GM18870 (cell line): ENCODE results near the gene UBE2K.
"Not testable (repeated sequence)": the region's sequence is repeated elsewhere in the genome, so short reads cannot be mapped to it uniquely, and the experiment has no call there.

Experiments
- ATAC-seq: cut with Tn5 transposase; IDR thresholded peaks from one replicate; pipeline ENCODE4 v1.9.1; 2021; ENCODE audit warnings: moderate library complexity; ENCODE audit not compliant: unreplicated experiment

The UBE2K gene

DNA sequence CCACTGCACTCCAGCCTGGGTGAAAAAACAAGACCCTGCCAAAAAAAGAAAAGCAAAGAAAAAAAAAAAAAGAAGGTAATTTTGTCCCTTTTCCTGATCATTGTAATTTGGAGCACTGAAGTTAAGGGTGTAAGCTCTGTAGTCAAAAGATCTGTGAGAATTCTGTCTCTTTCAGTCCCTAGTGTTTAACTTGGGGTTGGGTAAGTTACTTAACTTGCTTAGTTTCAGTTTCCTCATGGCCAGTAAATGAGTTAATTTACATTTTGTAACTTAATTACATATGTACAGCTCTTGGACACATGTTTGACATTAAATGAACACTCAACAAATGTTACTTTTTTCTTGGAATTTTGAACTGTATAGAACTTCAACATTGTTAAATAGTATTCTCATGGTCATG lies 10.9 kb upstream of the UBE2K start:
- ATAC-seq: no peak

DNA sequence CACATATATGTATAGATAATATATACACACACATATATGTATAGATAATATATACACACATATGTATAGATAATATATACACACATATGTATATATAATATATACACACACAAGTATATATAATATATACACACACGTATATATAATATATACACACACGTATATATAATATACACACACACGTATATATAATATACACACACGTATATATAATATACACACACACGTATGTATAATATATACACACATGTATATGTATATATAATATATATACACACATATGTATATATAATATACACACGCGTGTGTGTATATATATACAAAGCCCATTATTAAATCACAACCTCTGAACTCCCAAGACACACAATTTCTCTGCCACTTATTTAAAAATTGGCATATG lies 8.0 kb upstream of the UBE2K start:
- no peak for ATAC-seq

DNA sequence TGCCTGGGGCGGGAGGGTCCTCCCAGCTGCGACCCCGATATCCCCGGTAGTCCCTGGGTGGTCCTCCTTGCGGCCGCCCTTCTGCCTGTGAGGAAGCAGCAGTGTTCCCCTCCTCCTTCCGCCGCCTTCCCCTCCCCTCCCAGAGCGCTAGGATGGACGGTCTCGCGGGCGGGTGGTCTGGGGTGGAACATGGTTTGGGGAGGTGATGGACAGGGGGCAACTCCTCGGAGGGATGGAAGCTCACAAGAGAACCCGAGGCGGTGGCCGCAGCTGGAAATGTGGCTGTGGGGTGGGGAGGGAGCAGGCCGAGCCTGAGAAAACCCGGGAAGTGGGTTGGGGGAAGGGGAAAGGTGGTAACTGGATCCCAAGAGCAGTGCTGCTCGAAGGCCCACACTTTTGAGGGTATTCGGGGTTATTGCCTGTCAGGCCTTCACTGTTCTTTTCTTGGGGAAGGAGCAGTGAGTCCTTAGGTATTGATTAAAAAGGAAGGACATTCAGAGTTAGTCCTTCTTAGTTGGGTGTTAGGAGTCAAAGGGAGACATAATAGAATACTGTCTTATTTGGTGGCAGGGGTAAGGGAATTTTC lies 581 bp downstream of the UBE2K start:
- ATAC-seq: no peak

DNA sequence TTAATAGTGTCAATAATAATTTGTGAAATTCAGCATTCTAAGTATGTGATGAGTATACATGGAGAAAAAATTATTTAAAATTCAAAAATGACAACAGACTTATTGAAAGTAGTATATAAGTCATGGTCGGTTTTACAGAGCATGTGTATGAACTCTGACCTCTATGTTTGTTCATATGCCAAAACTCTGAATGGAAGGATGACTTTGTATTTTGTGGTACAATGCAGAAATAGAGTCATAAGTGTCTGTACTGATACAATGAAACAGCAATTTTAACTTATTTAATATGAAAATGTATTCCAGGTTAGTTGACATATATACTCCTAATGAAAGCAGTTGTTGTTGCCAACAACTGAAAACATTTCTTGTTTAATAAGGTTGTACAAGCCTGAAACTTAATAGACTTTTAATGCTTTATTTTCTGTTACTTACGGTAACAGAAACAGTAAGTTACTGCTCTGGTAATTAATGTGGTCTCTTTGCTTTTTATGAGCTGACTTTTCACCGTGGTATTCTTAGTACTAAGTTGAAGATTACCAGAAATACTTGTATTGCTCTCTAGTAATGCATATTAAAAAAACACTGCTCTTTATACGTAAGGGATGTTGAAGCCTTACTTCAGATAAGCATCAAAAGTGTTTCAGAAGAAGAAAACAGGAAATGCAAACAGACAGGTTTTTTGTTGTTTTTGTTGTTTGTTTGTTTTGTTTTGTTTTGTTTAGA lies 1.9 kb downstream of the UBE2K start:
- no peak for ATAC-seq

DNA sequence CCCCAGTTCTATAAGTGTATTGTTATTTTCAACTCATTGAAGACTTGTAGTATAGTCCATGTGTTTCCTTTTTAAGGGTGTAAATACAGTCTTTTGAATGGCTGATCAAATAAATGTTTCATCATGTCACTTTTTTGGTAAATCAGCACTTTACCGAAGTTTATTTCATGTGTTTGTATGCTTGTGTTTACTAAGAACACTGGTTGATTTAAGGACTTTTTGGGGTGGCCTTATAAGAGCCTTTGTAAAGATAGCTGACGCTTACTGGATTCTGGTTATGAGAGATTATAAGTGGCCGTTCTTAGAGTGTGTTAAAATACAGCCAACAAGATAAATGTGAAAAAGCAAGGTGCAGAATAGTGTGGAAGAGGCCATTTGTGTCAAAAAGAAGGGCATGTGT lies 2.6 kb downstream of the UBE2K start:
- ATAC-seq: no peak

DNA sequence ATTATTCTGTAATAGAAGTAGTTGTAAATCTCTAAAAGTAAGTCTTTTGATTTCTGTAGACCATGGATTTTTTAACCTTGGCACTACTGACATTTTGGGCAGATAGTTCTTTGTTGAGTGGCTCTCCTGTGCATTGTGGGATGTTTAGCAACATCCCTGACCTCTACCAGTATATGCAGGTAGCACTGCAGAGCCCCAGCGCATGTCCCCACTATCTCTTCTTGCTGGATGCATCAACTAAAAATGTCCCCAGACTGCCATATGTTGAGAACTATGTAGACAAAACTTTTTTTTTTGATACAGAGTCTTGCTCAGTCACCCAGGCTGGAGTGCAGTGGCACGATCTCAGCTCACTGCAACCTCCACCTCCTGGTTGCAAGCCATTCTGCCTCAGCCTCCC lies 4.8 kb downstream of the UBE2K start:
- ATAC-seq: no peak

DNA sequence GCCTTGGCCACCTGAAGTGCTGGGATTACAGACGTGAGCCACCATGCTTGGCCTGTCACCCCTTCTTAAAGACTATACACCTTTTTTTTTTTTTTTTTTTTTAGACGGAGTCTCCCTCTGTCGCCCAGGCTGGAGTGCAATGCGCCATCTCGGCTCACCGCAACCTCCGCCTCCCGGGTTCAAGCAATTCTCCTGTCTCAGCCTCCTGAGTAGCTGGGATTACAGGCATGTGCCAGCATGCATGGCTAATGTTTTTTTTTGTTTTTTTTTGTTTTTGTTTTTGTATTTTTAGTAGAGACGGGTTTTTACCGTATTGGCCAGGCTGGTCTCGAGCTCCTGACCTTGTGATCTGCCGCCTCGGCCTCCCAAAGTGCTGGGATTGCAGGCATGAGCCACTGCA lies 6.9 kb downstream of the UBE2K start:
- not testable (repeated sequence) for ATAC-seq

DNA sequence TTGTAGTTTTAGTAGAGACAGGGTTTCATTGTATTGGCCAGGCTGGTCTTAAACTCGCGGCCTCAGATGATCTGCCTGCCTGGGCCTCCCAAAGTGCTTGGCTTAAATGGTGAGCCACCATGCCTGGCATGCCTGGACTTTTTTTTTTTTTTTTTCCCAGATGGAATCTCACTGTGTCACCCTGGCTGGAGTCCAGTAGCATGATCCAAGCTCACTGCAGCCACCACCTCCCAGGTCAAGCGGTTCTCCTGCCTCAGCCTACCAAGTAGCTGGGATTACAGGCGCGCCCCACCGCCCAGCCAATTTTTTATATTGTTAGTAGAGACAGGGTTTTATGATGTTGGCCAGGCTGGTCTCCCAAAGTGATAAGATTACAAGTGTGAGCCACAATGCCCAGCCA lies 8.4 kb downstream of the UBE2K start:
- no peak for ATAC-seq

DNA sequence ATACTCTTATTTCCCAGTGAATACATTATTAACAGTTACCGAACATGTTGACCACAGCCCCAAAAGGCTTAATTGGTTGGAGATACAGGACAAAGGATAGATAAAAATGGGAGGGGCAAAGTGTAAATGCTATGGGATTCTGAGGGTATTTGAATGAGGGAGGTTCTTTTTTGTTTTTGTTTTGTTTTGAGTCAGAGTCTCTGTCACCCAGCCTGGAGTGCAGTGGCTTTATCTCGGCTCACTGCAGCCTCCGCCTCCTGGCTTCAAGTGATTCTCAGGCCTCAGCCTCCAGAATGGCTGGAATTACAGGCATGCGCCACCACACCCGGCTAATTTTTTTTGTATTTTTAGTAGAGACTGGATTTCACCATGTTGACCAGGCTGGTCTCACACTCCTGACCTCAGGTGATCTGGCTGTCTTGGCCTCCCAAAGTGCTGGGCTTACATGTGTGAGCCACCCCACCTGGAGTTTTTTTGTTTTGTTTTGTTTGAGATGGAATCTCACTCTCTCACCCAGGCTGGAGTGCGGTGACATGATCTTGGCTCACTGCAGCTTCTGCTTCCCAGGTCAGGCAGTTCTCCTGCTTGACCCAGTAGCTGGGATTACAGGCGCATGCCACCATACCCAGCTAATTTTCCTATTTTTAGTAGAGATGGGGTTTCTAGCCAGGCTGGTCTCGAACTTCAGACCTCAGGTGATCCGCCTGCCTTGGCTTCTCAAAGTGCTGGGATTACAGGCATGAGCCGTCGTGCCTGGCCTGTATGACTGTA lies 9.0 kb downstream of the UBE2K start:
- no peak for ATAC-seq

DNA sequence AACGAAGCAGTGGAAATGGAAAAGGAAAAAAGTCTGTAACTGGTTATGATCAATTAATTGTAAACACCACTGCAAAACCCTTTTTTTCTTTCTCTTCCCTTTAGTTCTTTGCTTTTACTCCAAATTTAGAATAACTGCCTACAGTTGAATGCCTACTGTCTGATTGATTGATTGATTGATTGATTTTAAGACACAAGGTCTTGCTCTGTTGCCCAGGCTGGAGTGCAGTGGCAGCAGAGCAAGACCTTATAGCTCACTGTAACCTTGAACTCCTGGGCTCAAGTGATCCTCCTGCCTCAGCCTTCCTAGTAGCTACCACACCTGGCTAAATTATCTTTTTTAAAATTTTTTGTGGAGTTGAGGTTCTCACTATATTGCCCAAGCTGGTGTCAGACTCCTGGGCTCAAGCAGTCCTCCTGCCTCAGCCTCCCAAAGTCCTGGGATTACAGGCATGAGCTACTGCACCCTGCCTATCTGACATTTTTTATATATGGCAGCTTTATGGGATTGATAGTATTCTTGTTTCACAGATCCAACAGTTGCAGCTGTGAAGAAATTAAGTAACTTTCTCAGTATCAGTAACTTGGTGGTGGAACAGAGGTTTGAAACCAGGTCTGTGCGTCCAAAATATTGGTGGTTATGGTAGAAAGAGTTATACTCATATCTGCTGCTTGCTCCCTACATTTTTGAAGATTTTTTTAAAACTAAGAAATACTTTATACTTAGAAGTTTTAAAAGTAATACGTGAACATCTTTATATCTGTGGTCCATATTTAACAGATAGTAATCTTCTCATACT lies 12.4 kb downstream of the UBE2K start:
- ATAC-seq: no peak

DNA sequence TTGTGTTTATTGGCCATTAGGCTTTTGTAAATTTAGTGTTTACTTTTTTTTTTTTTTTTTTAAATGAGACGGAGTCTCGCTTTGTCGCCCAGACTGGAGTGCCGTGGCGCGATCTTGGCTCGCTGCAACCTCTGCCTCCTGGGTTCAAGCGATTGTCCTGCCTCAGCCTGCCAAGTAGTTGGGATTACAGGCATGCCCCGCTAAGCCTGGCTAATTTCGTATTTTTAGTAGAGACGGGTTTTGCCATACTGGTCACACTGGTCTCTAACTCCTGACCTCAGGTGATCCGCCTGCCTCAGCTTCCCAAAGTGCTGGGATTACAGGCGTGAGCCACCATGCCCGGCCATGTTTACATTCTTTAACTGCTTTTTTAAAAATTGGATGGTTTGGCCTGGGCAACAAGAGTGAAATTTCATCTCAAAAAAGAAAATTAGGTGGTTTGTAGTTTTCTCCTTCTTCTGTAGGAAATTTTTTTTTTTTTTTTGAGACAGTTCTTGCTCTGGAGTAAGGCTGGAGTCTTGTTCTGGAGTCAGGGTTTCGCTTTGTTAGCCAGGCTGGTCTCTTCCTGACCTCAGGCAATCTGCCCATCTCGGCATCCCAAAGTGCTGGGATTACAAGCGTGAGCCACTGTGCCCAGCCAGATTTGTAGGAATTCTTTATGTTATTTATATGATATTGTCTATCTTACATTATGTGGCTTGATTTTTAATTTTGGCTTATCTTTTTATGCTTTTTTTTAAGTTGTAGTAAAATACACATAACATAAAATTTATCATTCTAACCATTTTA lies 15.1 kb downstream of the UBE2K start:
- no peak for ATAC-seq

DNA sequence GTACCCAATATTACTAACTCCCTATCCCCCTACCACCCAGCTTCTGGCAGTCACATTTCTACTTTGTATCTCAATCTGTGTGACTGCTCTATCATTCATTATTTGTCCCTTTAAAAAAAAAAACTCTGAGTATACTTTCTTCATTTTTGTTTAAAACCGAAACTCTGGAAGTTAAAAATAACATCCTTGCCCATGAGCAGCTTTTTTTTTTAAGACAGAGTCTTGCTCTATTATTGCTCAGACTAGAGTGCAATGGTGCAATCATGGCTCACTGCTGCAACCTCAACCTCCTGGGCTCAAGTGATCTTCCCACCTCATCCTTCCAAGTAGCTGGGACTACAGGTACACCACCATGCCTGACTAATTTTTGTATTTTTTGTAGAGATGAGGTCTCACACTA lies 15.8 kb downstream of the UBE2K start:
- ATAC-seq: no peak

DNA sequence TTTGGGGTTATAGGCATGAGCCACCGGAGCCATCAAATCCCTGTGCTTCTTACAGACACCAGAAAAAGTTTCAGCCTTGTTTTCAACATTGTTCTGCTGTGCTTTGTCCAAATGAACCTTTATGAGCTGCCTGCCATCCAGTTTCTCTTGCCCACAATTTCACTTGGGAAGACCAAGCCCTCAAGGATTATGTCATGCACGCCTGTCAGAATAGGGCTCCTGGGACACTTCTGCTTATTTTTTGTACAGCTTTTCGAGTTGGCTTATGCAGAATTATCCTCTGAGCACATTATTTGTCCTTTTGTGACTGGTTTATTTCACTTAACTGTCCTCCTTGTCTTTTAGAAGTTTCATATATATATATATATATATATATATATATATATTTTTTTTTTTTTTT lies 16.2 kb downstream of the UBE2K start:
- ATAC-seq: no peak

DNA sequence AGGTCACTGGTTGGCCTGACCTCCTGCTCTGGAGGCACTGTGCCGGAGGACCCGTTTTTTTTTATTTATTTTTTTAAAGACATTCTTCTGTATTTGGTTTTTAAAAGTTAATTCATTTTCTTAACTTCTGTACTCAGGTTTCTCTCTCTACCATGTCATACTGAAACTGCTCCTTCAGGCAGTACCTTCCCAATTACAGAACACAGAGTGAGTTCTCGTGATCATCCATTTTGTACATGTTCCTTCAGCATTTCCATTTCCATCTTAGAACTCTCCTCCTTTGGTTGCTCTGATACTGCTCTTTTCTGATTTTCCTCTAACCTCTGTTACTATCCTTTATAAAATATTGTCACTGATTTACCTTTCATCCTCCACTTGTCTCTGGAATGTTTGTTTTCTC lies 17.9 kb downstream of the UBE2K start:
- ATAC-seq: no peak

DNA sequence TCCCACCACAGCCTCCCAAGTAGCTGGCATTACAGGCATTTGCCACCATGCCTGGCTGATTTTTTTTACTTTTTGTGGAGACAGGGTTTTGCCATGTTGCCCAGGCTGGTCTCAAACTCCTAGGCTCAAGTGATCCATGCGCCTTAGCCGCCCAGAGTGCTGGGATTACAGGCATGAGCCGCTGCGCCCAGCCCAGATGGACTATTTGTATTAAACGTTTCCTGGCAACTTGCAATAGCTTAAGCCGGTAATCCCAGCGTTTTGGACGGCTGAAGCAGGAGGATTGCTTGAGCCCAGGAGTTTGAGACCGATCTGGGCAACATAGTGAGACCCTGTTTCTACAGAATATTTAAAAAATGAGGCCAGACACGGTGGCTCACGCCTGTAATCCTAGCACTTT lies 18.4 kb downstream of the UBE2K start:
- no peak for ATAC-seq

DNA sequence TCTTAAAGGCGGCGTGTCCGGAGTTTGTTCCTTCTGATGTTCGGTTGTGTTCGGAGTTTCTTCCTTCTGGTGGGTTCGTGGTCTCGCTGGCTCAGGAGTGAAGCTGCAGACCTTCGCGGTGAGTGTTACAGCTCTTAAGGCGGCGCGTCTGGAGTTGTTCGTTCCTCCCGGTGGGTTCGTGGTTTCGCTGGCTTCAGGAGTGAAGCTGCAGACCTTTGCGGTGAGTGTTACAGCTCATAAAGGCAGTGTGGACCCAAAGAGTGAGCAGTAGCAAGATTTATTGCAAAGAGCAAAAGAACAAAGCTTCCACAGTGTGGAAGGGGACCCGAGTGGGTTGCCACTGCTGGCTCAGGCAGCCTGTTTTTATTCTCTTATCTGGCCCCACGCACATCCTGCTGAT lies 19.8 kb downstream of the UBE2K start:
- not testable (repeated sequence) for ATAC-seq

DNA sequence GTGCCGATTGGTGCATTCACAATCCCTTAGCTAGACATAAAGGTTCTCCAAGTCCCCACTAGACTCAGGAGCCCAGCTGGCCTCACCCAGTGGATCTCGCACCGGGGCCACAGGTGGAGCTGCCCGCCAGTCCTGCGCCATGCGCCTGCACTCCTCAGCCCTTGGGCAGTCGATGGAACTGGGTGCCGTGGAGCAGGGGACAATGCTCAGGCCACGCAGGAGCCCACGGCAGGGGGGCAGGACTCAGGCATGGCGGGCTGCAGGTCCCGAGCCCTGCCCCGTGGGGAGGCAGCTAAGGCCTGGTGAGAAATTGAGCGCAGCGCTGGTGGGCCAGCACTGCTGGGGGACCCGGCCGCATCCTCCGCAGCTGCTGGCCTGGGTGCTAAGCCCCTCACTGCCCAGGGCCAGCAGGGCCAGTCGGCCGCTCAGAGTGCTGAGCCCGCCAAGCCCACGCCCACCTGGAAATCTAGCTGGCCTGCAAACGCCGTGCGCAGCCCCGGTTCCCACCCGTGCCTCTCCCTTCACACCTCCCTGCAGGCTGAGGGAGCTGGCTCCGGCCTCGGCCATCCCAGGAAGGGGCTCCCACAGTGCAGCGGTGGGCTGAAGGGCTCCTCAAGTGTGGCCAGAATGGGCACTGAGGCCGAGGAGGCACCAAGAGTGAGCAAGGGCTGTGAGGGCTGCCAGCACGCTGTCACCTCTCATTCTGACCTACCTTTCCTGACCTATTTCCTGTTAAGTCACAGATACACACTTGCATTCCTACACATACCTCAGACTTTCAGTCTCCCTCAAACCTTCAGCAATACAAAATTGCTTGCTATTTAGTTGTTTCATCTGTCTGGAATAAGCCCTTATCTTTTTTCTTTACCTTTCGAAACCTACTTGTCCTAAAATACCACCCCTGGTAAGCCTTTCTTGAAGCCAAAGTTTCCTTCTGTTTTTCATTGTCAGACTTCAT lies 20.7 kb downstream of the UBE2K start:
- ATAC-seq: no peak

DNA sequence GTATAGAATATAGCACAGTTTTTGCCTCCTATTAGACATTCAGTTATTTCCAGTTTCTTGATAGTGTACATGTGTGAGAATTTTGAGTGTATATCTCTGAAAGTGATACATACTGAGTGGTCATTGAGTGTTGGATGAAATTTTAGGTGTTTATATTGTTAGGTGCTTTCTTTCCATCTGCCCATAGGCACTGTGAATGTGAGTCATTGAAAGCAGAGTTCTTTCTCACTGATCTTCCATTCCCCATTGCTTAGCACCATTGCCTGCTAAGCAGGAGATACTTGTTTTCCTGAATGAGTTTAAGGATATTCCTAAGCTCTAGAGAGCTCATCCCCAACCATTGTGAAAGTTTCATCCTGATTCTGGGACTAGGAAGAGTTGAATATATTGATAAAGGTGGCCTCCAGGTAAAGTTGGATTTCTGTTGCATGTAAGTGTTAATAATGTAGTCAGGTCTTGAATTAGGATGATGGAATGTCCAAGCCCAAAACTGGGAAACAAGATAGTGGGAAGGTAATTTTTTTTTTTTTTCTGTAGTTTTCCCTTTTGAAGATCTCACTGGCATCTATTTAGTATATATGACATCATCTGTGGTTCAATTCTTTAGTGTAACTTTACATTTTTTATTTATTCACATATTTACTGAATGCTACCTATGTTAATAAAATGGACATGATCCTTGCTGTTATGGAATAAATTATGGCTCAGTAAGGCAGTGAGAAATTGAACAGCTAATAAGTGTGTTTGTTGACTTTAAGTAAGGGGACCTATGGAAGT lies 22.1 kb downstream of the UBE2K start:
- no peak for ATAC-seq

DNA sequence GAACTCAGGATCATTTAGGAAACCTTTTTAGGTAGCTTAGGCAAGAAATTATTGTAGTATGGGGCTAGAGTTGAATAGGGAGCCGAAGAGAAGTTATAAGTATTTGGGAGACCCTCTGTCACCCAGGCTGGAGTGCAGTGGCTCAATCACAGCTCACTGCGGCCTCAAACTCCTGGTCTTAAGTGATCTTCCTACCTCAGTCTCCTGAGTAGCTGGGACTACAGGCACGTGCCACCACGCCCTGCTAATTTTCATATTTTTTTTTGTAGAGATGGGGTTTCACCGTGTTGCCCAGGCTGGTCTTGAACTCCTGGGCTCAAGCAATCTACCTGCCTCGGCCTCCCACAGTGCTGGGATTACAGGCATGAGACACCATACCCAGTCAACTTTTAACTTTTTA lies 23.3 kb downstream of the UBE2K start:
- ATAC-seq: not testable (repeated sequence)
